GM21529 (cell line): ENCODE data around the gene DIS3L.
A peak's percentile ranks its signal among the peaks of the same experiment; 100 is the strongest.
"Not testable (repeated sequence)": the region's sequence is repeated elsewhere in the genome, so short reads cannot be mapped to it uniquely, and the experiment has no call there.

Source experiments
- ATAC-seq: cut with Tn5 transposase; IDR thresholded peaks from one replicate; pipeline ENCODE4 v1.9.1; 2021; ENCODE audit not compliant: unreplicated experiment

Gene DIS3L

GRCh38 chr15:66309828-66310227, 16.5 kb downstream of the DIS3L start:
- ATAC-seq: no peak

- ATAC-seq: no peak
Measured at GRCh38 chr15:66310786-66311185, 17.4 kb downstream of the DIS3L start.

- no peak for ATAC-seq
Measured at GRCh38 chr15:66312144-66312543, 18.8 kb downstream of the DIS3L start.

- ATAC-seq: no peak
Measured at GRCh38 chr15:66323312-66323928, 30.1 kb downstream of the DIS3L start.

- no peak for ATAC-seq
Measured at GRCh38 chr15:66326051-66326450, 32.7 kb downstream of the DIS3L start.

GRCh38 chr15:66327736-66328135, 34.4 kb downstream of the DIS3L start:
- no peak for ATAC-seq

GRCh38 chr15:66328771-66329170, 35.4 kb downstream of the DIS3L start:
- ATAC-seq: no peak

GRCh38 chr15:66348530-66348929, 55.2 kb downstream of the DIS3L start:
- ATAC-seq: not testable (repeated sequence)

- ATAC-seq: no peak
Measured at GRCh38 chr15:66356077-66356358, 62.6 kb downstream of the DIS3L start.

- peak; percentile 87 for ATAC-seq
Measured at GRCh38 chr15:66356359-66357236, 63.2 kb downstream of the DIS3L start, which contains the start of gene TIPIN. TSS of gene TIPIN (minus strand) at chr15:66356685. CDS start at chr15:66352947, 3,738 bp downstream.

- no peak for ATAC-seq
Measured at GRCh38 chr15:66359740-66360139, 66.4 kb downstream of the DIS3L start.

GRCh38 chr15:66361745-66362460, 68.5 kb downstream of the DIS3L start:
- ATAC-seq: not testable (repeated sequence)

GRCh38 chr15:66362776-66363175, 69.4 kb downstream of the DIS3L start:
- ATAC-seq: no peak

GRCh38 chr15:66364944-66365528, 71.7 kb downstream of the DIS3L start:
- ATAC-seq: no peak

- no peak for ATAC-seq
Measured at GRCh38 chr15:66369773-66370651, 76.6 kb downstream of the DIS3L start.

GRCh38 chr15:66374179-66374578, 80.8 kb downstream of the DIS3L start:
- no peak for ATAC-seq

- no peak for ATAC-seq
Measured at GRCh38 chr15:66378814-66379430, 85.6 kb downstream of the DIS3L start.

GRCh38 chr15:66381376-66381775, 88.0 kb downstream of the DIS3L start:
- ATAC-seq: not testable (repeated sequence)
